ENCODE measurements around the gene TIMM44.

GRCh38 chr19:7985481-7985911 lies 42.0 kb upstream of the TIMM44 start:
- TF ChIP-seq POLR2A (IDR thresholded peaks at IDR 0.05) (no peak), CTCF (IDR thresholded peaks at IDR 0.05) (no peak)
